PC-3 (cell line): Measurements from ENCODE around the gene DLGAP5. TPM values are rescaled to one million over a fixed set of nuclear protein-coding genes. Genes with fewer than 3 reads are reported as not detected.
A peak's percentile ranks its signal among the peaks of the same experiment; 100 is the strongest.

Experiments
- ATAC-seq: fragments of 200-7000 bp; cut with Tn5 transposase; 2 replicates; pipeline ENCODE4 v1.9.1; 2020; ENCODE audit warnings: mild to moderate bottlenecking, moderate library complexity
- BruUV-seq: library from RNA; stranded (reverse); fragments of 400-500 nt; replicated peaks from 2 replicates; lab custom pipeline; 2021; lab: Mats Ljungman, UMichigan
- CTCF ChIA-PET: fragments of 300-600 bp; sonication (Branson Sonifier 250); formaldehyde crosslinking; loops from one replicate; lab custom pipeline; 2022; ENCODE audit warnings: antibody characterized with exemption; lab: Charles Lee
- POLR2A ChIA-PET: fragments of 300-600 bp; sonication (Branson Sonifier 250); formaldehyde crosslinking; loops from one replicate; lab custom pipeline; 2022; ENCODE audit warnings: antibody characterized with exemption; ENCODE audit not compliant: unreplicated experiment; lab: Charles Lee
- DNase-seq: peaks from one replicate; pipeline ENCODE4 v3.0.0-alpha.2; 2015
- H2AFZ ChIP-seq: fragments of 300-600 bp; sonication (generic); 2 replicates; pipeline ENCODE4 v1.6.0; 2016; ENCODE audit warnings: antibody characterized with exemption, low read length
- H3F3A ChIP-seq: fragments of 300-600 bp; sonication (generic); one replicate; pipeline ENCODE4 v1.6.0; 2017; ENCODE audit warnings: antibody characterized with exemption, low read length, control low read depth, mild to moderate bottlenecking; ENCODE audit not compliant: unreplicated experiment
- H3K27ac ChIP-seq: fragments of 300-600 bp; sonication (generic); 2 replicates; pipeline ENCODE4 v1.5.1; 2016; ENCODE audit warnings: mild to moderate bottlenecking, low read length
- H3K27me3 ChIP-seq: fragments of 300-600 bp; sonication (generic); 2 replicates; pipeline ENCODE4 v1.6.1; 2016; ENCODE audit warnings: low read length, mixed read lengths
- H3K36me3 ChIP-seq: fragments of 300-600 bp; sonication (generic); 2 replicates; pipeline ENCODE4 v1.6.1; 2016; ENCODE audit warnings: low read depth, mixed run types, low read length, mixed read lengths
- H3K4me1 ChIP-seq: fragments of 300-600 bp; sonication (generic); 2 replicates; pipeline ENCODE4 v1.5.1; 2016; ENCODE audit warnings: low read length; ENCODE audit not compliant: insufficient read depth
- H3K4me2 ChIP-seq: fragments of 300-600 bp; sonication (generic); 2 replicates; pipeline ENCODE4 v1.6.0; 2016; ENCODE audit warnings: low read length
- H3K4me3 ChIP-seq: fragments of 300-600 bp; sonication (generic); 2 replicates; pipeline ENCODE4 v1.5.1; 2016; ENCODE audit warnings: mild to moderate bottlenecking, low read length, mixed read lengths
- H3K79me2 ChIP-seq: fragments of 300-600 bp; sonication (generic); 2 replicates; pipeline ENCODE4 v1.6.1; 2017; ENCODE audit warnings: low read length, mixed read lengths
- H3K9ac ChIP-seq: fragments of 300-600 bp; sonication (generic); 2 replicates; pipeline ENCODE4 v1.6.0; 2016; ENCODE audit warnings: mild to moderate bottlenecking, low read length
- H3K9me2 ChIP-seq: fragments of 300-600 bp; sonication (generic); replicated peaks from 2 replicates; pipeline ENCODE4 v1.6.1; 2016; ENCODE audit warnings: mixed run types, low read length, mixed read lengths
- H3K9me3 ChIP-seq: fragments of 300-600 bp; sonication (generic); 2 replicates; pipeline ENCODE4 v1.6.1; 2016; ENCODE audit warnings: low read length, mixed read lengths
- H4K20me1 ChIP-seq: fragments of 300-600 bp; sonication (generic); 2 replicates; pipeline ENCODE4 v1.6.1; 2016; ENCODE audit warnings: low read length, mixed read lengths
- EZH2 ChIP-seq: fragments of 300-600 bp; sonication (generic); IDR thresholded peaks from one replicate; pipeline ENCODE4 v1.6.1; 2017; ENCODE audit warnings: antibody characterized with exemption, mild to moderate bottlenecking, low read length; ENCODE audit not compliant: unreplicated experiment
- EZH2phosphoT487 ChIP-seq: fragments of 300-600 bp; sonication (generic); IDR thresholded peaks from 2 replicates; pipeline ENCODE4 v1.6.1; 2018; ENCODE audit warnings: mild to moderate bottlenecking, antibody characterized with exemption, low read length, borderline replicate concordance
- intact Hi-C: fragments of 100-400 bp; cut with micrococcal nuclease; formaldehyde crosslinking; loops from 2 replicates; pipeline ENCODE4 v1.9.0; 2023
- total RNA-seq: library from RNA; depleted of rRNA; stranded (reverse); fragments of >200 nt; gene quantifications from 2 replicates; pipeline ENCODE4 v1.2.3, GENCODE V29; 2014
- TF ChIP-seq, protein P1 (sequence below): fragments of 300-600 bp; sonication (generic); conservative IDR thresholded peaks from 2 replicates; pipeline ENCODE4 v1.5.1; 2017; ENCODE audit warnings: antibody characterized with exemption, low read depth, mild to moderate bottlenecking, low read length

The DLGAP5 gene
- total RNA-seq, 1 experiment from 2014 or later, result 97.9 TPM

DNA sequence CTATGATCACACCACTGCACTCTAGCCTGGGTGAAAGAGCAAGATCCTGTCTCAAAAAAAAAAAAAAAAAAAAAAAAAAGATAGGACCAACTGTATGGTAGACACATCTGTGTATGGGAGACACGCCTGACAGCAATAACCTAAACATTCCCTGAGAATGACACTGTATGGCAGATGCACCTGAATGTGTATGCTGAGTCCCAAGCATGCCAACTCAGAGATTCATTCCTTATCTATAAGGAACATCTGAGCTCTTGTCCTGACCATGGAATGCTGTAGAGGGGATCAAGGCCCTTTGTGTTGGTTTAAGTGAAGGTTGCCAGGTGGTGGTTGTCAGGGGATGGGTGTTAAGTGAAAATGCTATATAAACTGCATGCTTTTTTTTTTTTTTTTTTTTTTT is 81.5 kb downstream of the DLGAP5 start:
- no TSS peak for BruUV-seq
- CTCF ChIA-PET, result no interaction called here
- POLR2A ChIA-PET, result no interaction called here
- no peak for DNase-seq
- no peak for ATAC-seq
- no peak overlapping the region for H3K4me3 ChIP-seq
- no peaks in the 10 kb centered on the region for H3K36me3 ChIP-seq
- H3K4me2 ChIP-seq, result no peak overlapping the region
- intact Hi-C loops, result no loop called here
- H2AFZ ChIP-seq, result no peak overlapping the region
- no peak overlapping the region for H3K27ac ChIP-seq
- no peaks in the 10 kb centered on the region for H3K9me2 ChIP-seq
- H4K20me1 ChIP-seq, result no peaks in the 10 kb centered on the region
- H3K4me1 ChIP-seq, result peaks cover 16% of the 10 kb centered on the region
- H3K9me3 ChIP-seq, result no peaks in the 10 kb centered on the region
- H3K79me2 ChIP-seq, result no peaks in the 10 kb centered on the region
- no peak overlapping the region for H3K9ac ChIP-seq
- no peaks in the 10 kb centered on the region for H3F3A ChIP-seq
- no peak for TF ChIP-seq EZH2phosphoT487
- TF ChIP-seq EZH2, result no peak
- TF ChIP-seq, protein P1, sequence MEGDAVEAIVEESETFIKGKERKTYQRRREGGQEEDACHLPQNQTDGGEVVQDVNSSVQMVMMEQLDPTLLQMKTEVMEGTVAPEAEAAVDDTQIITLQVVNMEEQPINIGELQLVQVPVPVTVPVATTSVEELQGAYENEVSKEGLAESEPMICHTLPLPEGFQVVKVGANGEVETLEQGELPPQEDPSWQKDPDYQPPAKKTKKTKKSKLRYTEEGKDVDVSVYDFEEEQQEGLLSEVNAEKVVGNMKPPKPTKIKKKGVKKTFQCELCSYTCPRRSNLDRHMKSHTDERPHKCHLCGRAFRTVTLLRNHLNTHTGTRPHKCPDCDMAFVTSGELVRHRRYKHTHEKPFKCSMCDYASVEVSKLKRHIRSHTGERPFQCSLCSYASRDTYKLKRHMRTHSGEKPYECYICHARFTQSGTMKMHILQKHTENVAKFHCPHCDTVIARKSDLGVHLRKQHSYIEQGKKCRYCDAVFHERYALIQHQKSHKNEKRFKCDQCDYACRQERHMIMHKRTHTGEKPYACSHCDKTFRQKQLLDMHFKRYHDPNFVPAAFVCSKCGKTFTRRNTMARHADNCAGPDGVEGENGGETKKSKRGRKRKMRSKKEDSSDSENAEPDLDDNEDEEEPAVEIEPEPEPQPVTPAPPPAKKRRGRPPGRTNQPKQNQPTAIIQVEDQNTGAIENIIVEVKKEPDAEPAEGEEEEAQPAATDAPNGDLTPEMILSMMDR, result no peak
- H3K27me3 ChIP-seq, result no peaks in the 10 kb centered on the region

DNA sequence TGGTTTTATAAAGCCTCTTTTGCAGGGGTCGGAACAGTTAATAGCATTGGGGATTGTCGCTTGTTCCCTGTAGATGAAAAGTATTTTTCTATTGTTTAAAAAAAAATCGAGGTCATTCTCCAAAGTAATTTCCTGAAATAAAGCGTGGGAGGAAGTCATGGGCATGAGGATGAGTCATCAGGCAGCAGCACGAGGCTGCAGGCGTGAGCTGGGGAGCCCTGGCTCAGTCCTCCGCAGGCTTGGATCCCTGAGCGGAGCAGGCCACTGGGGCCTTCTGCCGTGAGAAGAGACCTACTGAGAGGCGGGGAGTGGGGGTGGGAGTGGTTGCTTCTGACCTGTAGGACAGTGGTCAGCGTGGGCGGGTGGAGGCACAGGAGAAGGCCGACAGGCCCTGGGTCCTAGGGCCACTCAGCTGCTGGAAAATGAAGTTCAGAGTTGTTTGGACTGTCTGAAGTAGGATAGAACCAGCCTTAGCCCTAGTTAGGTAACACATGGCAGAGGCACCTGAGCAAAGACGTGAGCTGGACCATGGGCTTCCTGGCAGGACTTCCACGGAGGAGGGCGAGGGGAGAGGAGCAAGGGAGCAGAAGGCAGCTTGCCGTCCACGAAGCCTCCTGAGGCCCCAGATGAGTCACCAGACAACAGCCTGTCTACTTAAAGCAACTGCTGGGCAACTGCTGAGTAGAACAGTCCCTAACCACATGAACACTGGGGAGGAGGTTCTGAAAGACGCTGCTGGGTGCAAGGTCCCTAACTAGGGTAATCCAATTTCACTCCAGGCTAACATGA is 83.4 kb downstream of the DLGAP5 start:
- H3K4me2 ChIP-seq, result peak overlapping the region; percentile 9
- H3K36me3 ChIP-seq, result peaks cover 5% of the 10 kb centered on the region; the same call in 1 of the 2 replicates
- peak overlapping the region; percentile 54 for H3K9ac ChIP-seq
- DNase-seq (peak; percentile 92), ATAC-seq (peak; percentile 62)
- H2AFZ ChIP-seq, result peak overlapping the region; percentile 48
- H3K4me1 ChIP-seq, result peaks cover 31% of the 10 kb centered on the region
- TF ChIP-seq EZH2phosphoT487, result no peak
- no peak for TF ChIP-seq EZH2
- TF ChIP-seq, protein P1, result no peak
- no peak overlapping the region for H3K4me3 ChIP-seq
- H3K27me3 ChIP-seq, result no peaks in the 10 kb centered on the region
- BruUV-seq, result no TSS peak
- ChIA-PET POLR2A (interaction anchor here (0.6 to 1.5 kb wide), 3 partner anchors 19 to 709 kb away, joined by 4 to 7 read pairs (median 4); partner anchors contain the start of gene MAPK1IP1L), CTCF (no interaction called here)
- intact Hi-C loops, result no loop called here
- no peaks in the 10 kb centered on the region for H3K9me2 ChIP-seq
- peaks cover 14% of the 10 kb centered on the region for H3F3A ChIP-seq
- H4K20me1 ChIP-seq, result no peaks in the 10 kb centered on the region
- H3K79me2 ChIP-seq, result no peaks in the 10 kb centered on the region
- peaks cover 6% of the 10 kb centered on the region for H3K9me3 ChIP-seq
- peak overlapping the region; percentile 77 for H3K27ac ChIP-seq

DNA sequence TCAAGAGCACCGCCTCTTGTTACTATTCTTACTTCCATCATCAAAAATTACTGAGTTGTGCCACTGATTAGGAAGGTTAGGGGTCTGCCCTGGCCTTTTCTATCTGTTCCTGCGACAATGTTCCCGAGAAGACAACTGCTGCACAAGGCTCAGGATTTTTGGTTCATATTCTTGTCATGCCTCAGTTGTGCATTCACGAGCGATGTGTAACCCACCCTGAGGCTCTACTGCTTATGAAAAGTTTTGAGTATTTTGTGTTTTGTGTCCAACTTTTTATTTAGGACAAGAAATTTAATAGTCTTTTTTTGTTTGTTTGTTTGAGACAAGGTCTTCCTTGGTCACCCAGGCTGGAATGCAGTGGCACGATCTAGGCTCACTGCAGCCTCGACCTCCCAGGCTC is 85.4 kb downstream of the DLGAP5 start:
- Histone ChIP-seq H3K9me3 (peaks cover 6% of the 10 kb centered on the region), H3K4me3 (no peak overlapping the region), H2AFZ (no peak overlapping the region), H3K27ac (no peak overlapping the region), H3K27me3 (no peaks in the 10 kb centered on the region), H3K9me2 (no peaks in the 10 kb centered on the region), H3K9ac (no peak overlapping the region), H3K36me3 (peaks cover 5% of the 10 kb centered on the region; the same call in 1 of the 2 replicates), H3K4me2 (no peak overlapping the region), H4K20me1 (no peaks in the 10 kb centered on the region), H3K79me2 (no peaks in the 10 kb centered on the region), H3K4me1 (peaks cover 51% of the 10 kb centered on the region), H3F3A (peaks cover 20% of the 10 kb centered on the region)
- ChIA-PET CTCF (no interaction called here), POLR2A (no interaction called here)
- TF ChIP-seq, protein P1, result no peak
- no peak for TF ChIP-seq EZH2
- no peak for TF ChIP-seq EZH2phosphoT487
- intact Hi-C loops, result no loop called here
- no peak for DNase-seq
- BruUV-seq, result no TSS peak
- ATAC-seq, result no peak
